Activated CD8-positive, alpha-beta memory T cell treated with anti-CD3 and anti-CD28 coated beads for 48 hours (primary cell): ENCODE measurements around the gene PDYN.

Experiments used
- DNase-seq, 3 experiments: peaks; one replicate each; pipeline ENCODE4 v3.0.0-alpha.2; 2020; ENCODE audit warnings: low read depth in 2 of 3, low spot score in 2 of 3

Gene PDYN

DNA sequence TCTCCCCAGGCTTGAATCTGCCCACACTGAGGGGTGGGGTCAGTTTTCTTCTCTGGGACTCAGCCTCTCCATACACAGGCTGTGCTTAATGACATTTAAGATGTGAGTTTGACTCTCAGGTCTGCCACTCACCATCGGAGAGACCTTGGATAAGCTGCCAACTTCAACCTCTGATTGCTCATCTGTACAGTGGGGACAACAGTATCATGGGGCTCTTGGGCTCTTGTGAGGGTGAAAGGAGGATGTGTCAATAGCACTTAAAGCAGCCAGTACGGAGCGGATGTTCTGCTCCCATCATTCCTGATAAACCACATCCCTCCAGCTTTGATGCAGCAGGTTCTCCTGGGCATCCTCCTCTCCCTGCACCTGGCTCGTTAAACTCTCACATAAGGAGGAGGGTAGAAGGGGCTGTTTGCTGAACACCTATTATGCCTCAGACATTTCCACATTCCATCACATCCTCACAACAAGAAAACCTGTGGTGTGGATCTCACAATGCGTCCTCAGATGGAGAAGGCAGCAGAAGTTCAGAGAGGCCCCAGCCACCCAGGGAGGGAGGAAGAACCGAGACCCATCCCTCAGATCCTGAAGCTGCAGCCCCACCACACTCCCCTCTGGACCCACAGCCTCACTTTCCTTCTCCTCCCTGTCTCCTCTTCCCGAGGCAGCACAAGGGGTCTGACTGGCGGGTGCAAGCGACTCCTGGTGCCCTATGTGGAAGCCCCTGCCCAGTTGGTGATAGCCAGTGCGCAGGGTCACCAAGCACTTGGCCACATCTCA lies 1.9 kb upstream of the PDYN start:
- DNase-seq, result no peak

DNA sequence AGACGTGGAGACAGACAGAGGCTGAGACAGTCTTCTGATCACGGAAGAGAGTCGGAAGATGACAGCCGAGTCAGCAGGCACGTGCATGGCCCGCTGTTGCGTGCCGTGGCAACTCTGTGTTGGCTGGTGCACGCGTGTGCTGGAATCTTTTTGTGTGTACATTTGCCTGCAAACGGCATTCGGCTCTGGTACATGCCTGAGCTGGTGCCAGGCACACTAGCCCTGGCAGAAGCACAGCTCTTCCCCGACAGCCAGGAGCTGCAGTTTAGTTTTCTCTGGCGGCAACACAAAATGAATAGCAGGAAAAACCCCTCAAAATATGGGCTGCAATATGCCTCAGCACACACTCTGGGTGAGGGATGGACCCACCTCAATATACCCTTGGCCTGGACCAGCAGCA lies 769 bp upstream of the PDYN start:
- DNase-seq, result no peak

DNA sequence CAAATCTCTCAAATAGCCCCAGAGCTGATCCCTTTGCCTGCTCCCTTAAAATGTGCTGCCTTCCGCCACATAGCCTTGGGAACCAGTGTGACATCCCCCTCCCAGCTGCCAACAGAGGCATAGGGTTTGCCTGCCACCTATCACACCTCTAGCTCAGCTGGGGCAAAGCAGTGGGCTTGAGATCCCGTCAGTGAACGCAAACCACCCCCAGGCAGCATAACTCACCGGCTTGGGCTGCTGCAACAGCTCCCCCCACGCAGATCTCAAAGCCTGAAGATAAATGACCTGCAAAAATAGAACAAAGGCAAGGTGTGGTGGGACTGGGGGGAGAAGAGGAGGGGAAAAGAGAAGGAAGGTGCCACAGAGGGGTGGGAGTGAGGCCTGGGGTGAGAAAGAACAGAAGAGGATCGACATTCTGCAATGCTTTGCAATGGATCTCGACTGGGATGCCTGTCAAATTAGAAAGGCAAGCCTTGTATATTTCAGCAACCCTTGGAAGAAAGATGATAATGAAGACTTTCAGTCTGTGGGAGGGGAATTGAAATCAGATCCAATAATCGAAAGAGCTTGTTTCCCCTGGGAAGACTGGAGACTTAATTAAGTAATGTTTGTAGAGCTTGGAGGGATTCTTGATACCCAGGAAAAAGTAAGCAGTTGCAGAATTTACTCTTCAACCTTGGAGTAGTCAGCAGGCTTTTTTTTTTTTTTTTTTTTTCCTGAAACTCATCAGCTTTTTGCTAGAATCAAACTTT lies 1.3 kb downstream of the PDYN start:
- no peak for DNase-seq

DNA sequence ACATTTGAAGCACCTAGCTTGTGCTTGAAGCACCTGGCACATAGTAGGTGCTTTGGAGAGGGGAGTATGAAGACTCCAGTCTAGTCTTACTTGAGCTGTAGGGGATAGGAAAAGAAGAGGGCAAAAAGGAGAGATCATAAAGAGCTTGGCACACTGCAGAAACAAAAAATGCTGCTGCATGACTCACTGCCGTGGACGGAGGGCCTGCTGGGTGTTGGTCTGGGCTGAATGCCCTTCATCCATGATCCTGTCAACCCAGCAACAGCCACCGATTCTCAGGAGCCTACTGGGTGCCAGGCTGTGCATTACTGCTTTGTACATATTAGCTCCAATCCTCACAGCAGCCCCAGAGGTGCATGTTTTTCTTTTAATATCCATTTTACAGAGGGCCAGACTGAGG lies 6.0 kb downstream of the PDYN start:
- DNase-seq, result no peak

DNA sequence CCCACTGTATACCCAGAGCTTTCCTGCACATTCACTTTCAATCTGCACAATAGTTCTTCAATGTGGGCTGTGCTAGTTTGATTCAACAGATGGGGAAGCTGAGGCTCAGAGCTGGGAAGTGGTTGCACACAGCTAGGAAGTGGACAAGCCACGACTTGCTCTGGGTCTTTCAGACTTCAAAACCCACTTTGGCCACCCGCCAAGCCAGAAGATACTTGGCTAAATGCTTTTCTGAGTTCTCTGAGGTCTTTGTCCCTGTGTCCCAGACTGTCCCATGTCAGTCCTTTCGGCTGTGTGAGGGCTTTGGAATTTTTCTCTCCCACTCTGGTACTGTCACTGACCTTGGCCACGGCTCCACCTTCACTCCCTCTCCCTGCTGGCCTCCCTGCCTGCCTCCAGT lies 10.6 kb downstream of the PDYN start:
- no peak for DNase-seq

DNA sequence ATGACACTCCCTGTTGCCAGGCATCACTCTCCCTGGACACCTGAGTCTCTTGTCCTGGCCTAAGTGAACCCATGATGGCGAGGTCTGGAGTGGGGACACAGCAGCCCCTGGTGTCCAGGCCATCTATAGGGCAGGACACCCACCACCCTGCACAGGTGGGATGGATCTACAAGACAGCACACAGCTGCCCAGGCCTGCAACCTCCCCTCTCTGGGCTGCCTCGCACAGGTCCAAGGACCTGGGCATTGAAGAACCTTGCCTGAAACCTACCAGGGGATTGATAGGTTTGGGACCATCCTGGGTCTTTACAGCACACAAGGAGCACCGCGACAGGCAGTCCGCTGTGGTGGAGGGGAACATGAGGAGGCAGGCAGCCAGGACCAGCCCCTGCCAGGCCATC lies 11.2 kb downstream of the PDYN start:
- DNase-seq, result no peak

DNA sequence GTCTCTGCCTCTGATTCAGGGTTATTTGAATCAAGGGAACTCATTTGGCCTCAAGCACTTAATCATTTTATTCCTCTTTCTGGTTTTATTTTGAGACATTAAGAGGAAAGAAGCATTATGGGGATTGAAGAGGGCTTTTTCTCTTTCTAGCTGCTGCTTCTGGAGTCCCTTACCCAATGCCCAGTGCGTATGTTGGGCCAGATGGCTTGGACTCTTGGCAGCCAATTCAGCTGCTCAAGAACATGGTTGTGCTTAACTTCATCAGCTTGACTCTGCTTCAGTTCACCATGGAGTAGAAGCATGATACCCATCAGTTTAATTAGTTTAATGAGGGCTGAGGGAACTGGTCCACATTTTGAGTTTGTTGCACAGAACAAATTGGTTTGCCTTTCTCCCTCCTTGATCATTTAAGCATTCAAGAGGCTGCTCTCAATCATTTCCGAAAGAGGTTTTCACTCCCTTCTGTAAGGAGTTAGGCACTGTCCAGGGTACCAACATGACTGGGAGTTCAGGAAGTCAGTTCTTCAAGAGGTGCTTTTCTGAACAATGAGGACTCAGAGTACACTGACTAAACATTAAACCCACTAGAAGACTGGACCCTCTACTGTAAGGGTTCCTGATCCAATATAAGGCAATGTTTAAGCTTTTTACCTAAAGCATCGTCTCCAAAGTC lies 14.6 kb downstream of the PDYN start:
- no peak for DNase-seq

DNA sequence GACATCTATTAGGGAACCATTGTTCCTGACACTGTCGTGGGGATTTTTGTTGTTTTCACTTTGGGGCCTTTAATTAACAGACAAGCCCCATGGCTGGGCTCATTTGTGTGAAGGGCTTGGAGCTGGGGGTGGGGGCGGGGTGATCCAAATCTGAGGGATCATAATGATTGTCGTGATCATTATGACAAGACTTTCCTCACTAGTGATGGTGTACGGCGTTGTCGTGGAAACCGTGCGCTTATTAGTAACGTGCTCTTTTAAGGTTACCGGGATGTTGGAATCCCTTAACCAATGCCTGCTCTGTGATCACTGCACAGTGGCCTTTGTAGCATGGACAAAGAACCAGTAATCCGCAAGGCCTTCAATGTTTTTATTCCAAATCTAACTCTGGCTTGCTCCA lies 18.6 kb downstream of the PDYN start:
- DNase-seq, result no peak

DNA sequence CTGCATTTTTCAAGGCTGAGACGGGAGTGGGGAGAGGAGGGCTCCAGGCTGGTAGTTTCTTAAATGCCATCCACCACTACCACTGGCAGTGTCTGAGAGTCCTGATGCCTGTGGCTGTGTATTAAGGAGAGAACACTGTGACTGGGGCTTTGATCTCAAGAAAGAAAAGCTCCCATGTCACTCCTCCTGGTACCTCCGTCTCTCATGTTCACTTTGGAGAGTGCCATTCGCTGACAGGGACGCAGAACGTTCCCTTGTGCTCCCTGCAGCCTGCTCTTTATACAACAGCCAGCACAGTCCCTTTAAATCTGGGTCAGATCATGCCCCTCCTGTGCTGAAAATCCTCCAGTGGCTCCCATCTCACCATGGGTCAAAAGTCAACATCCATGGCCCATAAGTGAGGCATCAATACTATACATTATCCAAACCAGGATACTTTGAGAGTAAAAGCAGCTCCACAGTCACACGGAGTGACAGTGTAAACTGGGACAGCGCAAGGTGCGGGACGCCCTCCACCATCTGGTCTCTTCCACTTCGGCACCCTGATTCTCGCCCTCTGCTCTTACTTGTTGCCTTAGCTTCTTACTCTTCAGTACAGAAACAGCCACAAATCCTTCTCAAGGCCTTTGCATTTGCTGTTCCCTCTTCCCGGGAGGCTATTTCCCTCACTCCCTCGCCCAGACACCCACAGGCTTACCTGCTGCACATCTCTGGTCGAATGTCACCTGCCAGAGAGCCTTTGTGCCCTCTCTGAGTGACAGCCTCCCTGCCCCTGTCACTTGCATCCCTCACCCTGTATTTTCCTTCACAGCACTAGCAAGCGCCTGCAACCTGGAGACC lies 20.0 kb downstream of the PDYN start:
- DNase-seq, result no peak

DNA sequence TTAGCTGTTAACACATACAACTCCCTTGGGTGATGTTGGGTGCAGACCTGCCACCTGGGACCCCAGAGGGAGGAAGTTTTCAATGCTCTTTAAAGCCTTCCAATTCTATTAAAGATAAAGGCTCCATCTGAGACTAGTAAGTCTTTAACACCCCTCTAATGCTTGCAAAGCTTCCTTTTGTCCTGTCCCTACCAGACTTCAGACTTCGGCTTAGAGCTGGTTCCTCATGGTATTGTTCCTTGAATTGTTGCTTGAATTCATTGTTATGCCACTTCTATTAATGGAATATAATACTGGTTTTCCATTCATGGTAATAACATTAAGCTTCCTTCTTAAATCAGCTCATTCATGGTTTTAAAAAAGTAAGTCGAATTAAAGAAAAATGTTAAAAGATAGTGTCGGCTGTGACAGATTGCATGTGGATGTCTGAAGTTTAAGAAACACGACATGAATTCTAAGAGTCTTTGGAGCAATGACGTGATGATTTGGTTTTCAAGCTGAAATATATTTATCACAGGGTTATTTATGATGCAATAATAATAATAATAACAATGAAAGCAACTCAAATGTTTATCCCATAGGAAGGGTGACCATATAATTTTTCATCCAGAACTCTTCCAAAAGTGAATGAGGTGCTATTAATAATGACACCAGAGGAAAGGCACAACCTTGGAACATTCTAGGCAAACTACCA lies 21.8 kb downstream of the PDYN start:
- no peak for DNase-seq

DNA sequence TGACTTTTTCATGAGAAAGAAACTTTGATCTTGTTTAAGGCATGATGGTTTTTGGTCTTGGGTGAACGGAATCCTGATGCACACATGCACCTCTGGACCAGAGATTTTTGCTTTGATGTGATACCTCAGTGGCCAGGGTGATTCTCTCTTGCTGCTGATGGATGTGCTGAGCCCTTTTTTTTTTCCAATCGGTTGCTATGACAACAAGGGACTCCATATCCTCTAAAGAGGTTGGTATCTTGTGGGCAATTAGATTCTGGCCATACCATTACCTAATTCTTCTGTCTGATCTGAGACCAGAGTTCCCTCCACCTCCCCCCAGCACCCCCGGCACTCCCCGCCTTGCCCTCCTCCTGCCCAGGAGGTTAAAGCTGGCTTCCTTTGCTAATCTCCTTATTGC lies 24.9 kb downstream of the PDYN start:
- no peak for DNase-seq

DNA sequence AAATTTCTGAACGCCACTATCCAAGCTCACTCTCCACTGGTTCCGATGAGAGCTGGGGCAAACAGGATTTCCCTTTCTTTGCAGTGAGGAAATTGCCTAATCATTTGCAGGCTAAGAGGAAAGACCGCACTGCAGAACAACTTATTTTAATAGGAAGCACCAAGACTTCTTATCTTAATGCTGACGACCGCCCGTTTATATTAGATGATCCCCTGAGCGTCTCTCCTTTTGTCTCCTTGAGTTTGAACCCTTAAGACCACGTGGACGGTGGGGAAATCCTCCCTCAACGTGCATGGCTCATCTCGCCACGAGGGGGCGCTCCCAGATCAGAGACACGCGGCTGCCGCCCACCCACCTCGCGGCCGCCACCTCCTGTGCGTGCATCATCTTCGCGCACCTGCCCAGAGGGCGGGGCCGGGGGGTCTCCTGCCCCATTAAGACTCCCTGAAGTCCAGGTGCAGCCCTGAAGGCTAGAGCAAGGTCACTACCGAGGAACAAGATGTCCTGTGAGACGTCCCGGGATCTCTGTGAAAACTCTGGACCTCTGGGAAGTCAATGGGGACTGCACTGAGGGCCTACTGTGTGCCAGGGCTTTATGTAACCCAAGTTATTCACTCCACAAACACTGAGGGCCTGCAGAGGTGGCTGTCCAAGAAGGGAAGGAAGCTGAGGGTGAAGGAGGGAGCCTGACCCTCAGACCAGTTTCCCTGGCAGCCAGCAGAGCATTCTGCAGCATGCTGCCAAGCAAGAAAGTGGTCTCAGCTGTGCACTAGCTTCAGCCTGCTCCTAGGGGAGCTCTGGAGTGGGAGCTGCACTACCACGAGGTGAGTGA lies 28.1 kb downstream of the PDYN start:
- DNase-seq, result peak; percentile 57 to 84 (median 83)

DNA sequence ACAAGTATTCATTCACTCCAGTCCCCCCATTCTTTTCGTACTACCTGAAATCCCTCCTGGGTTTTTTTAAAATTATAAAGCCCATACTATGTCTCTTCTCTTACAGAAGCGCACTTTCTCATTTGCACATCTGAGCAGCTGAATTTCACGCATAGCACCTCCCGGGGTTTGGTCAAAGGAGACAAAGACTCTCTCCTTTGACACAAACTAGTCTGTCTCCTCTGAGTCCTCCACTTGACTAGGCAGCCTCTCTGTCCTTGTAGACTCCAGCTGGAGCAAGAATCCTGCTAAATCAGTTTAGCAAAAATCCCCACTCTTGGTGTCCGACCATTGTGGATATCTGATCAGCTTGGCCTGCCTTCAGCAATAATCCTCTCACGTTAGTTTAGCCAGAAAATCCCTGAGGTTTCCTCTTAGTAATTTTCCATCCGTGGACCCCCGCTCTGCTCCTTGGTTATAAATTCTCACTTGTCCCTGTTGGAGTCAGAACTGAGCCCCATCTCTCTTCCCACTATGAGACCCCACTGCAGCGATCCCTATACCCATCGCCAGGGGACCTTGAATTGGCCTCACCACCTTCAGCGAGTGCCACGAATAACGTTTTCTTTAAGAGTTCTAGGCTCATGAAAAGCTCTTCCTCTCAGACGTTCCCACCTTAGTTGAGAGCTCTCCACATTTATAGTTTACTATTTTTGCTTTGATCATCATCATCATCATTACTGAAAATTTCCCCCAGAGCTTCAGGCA lies 29.0 kb downstream of the PDYN start:
- peak in 1 of 3 experiments; percentile 3 for DNase-seq

DNA sequence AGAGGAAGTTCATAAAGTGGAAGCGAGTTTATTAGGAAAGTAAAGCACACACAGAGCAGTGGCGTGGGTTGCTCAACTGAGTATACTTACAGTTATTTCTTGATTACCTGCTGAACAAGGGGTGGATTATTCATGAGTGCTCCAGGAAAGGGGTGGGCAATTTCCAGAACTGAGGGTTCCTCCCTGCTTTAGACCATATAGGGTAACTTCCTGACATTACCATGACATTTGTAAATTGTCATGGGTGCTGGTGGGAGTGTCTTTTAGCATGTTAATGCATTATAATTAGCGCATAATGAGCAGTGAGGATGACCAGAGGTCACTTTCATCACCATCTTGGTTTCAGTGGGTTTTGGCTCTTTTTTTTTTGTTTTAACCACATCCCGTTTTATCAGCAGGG lies 29.8 kb downstream of the PDYN start:
- DNase-seq, result no peak

DNA sequence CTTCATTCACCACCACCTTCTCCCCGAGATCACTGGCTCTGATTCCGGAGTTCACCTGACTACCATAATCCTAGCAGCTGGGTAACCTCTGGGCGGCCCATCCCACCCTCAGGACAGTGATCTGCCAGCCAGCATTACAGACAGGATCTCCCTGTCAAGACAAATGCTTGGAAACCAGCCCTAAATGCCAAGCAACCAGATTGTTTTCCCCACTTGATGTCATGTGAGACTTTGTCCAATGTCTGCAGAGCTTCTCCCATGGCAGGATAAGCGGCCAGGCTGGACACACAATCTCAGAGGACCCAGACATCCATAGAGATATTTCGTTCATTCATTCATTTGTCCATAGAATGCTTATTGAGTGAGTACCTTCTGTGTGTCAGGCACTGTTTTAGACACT lies 32.5 kb downstream of the PDYN start:
- no peak for DNase-seq

DNA sequence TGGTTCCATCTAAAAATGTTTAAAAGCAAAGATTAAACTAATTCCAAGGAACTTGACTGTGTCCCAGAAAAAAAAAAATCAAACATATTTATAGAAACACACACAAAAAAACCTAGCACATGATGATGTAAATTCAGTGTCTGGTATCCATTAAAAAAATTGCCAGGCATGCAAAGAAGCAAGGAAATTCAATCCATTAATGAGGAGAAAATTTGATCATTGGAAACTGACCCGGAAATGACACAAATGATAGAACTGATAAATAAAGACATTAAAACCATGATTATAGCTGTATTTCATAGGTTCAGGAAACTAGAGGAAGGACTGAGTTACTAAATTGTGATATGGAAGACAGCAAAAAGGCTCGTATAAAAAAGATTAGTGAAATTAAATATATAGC lies 34.7 kb downstream of the PDYN start:
- DNase-seq, result no peak

DNA sequence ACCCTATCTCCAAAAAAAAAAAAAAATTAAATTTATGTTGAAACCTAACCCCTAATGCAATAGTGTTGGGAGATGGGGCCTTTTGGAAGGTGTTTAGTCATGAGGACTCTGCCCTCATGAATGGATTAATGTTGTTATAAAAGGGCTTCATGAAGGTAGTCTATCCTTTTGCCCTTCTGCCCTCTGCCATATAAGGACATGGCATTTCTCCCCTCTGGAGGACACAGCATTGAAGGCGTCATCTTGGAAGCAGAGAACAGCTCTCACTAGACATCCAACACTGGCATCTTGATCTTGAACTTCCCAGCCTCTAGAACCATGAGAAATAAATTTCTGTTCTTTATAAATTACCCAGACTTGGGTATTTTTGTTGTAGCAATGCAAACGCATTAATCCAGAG lies 35.4 kb downstream of the PDYN start:
- DNase-seq, result no peak

DNA sequence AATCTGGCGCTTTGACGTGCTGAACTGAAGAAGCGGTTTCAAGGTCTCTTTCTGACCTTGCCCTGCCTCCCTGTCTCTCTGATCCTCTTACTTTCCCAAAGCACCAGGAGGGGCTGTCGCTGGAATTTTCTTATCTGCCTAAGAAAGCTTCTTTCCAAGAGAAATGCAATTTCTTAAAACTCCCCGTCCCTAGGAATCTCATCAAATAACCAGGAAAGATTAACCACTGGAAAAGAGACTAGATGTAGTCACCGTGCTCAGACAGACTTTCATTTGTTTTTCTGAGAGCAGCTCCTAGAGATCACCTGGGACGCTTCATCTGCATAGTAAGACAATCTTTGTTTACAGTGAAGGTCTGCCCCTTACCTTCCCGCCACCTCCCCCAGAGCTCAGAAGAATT lies 38.6 kb downstream of the PDYN start:
- DNase-seq, result no peak

DNA sequence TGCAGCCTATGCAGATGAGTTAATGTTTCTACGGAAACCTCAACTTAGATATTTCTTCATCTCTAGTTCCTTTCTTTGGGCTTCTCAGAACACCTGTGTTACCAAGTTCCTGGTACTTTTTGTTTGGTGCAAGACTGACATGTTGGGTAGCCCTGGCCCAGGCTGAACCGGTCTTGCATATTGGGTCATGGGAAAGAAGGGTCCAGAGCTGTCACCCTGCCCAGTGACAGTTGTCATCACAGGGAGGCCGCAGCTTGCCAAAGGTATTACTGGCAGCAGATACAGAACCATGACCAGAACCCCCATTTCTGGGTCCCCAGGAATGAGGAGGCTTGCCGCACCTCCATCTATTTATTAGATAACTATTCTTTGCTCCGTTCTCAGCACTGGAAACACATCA lies 40.2 kb downstream of the PDYN start:
- no peak for DNase-seq
